ENCODE results near the gene KLHL5. TPM values are rescaled to one million over a fixed set of nuclear protein-coding genes. Genes with fewer than 3 reads are reported as not detected.

KLHL5 gene
- total and polyA plus RNA-seq, 4 experiments from 2014 or later, result 18.6 to 38.4 (median 30.4) TPM

DNA sequence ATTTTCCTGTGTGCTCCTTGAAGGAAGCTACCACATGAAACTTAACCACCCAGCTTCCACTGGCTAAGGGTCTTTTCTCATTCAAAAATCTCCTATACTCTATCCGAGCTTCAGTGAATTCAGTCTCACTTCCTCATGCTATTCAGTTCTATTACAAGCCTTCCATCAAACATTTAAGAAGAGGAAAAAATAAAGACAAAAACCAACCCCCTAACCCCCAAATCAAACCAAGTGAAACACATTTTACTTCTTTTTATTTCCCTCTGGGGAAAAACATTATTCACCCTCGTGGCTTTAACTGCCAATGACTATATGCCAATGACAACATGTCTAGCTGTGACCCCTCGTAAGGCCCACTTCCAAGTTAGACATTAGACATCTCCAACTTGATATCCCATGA lies 104.1 kb downstream of the KLHL5 start:
- Histone ChIP-seq H3K4me1 (ENCODE audit: insufficient read depth, low read length) (no peaks in the 10 kb centered on the region), H3K4me3 (ENCODE audit: low read length in 2 of 2) (no peak overlapping the region), H3K27ac (ENCODE audit: low read depth, low read length) (no peak overlapping the region), H3K27me3 (ENCODE audit: insufficient read depth, low read length) (no peaks in the 10 kb centered on the region), H3K9me3 (ENCODE audit: control insufficient read depth in 1 of 2, low read length in 2 of 2) (no peaks in the 10 kb centered on the region), H3K36me3 (ENCODE audit: insufficient read depth, low read length) (no peaks in the 10 kb centered on the region)
- DNase-seq, result no peak
- Mint-ChIP-seq H3K9me3 (peaks cover 0 to 5% (median 4%) of the 10 kb centered on the region in 8 donors), H3K27me3 (no peaks in the 10 kb centered on the region), H3K4me3 (no peak overlapping the region), H3K27ac (no peak overlapping the region), H3K36me3 (no peaks in the 10 kb centered on the region), H3K4me1 (peaks cover 0 to 7% (median 5%) of the 10 kb centered on the region in 4 donors)
- intact Hi-C loops (cut with micrococcal nuclease), result no loop called here
- POLR2A ChIA-PET (ENCODE audit: partially characterized antibody), result no interaction called here
- CTCF ChIA-PET (ENCODE audit: partially characterized antibody), result no interaction called here

GRCh38 chr4:39166669-39167068 lies 104.6 kb downstream of the KLHL5 start:
- no peak overlapping the region for H3K4me3 ChIP-seq (ENCODE audit: low read length in 2 of 2)
- CTCF ChIA-PET (ENCODE audit: partially characterized antibody), result no interaction called here

GRCh38 chr4:39169426-39169825 lies 107.4 kb downstream of the KLHL5 start:
- peaks cover 0 to 5% (median 4%) of the 10 kb centered on the region in 8 donors for H3K9me3 Mint-ChIP-seq

More at GRCh38 chr4:39166669-39167068, 104.6 kb downstream of the KLHL5 start:
- intact Hi-C loops (cut with micrococcal nuclease), result no loop called here
- Mint-ChIP-seq H3K27ac (no peak overlapping the region), H3K9me3 (peaks cover 0 to 5% (median 4%) of the 10 kb centered on the region in 8 donors), H3K4me1 (peaks cover 0 to 7% (median 5%) of the 10 kb centered on the region in 4 donors), H3K27me3 (no peaks in the 10 kb centered on the region), H3K36me3 (no peaks in the 10 kb centered on the region), H3K4me3 (no peak overlapping the region)
- H3K27ac ChIP-seq (ENCODE audit: low read depth, low read length), result no peak overlapping the region
- DNase-seq, result no peak
- no peaks in the 10 kb centered on the region for H3K36me3 ChIP-seq (ENCODE audit: insufficient read depth, low read length)
- H3K27me3 ChIP-seq (ENCODE audit: insufficient read depth, low read length), result no peaks in the 10 kb centered on the region
- no peaks in the 10 kb centered on the region for H3K9me3 ChIP-seq (ENCODE audit: control insufficient read depth in 1 of 2, low read length in 2 of 2)
- H3K4me1 ChIP-seq (ENCODE audit: insufficient read depth, low read length), result no peaks in the 10 kb centered on the region
- POLR2A ChIA-PET (ENCODE audit: partially characterized antibody), result no interaction called here

DNA sequence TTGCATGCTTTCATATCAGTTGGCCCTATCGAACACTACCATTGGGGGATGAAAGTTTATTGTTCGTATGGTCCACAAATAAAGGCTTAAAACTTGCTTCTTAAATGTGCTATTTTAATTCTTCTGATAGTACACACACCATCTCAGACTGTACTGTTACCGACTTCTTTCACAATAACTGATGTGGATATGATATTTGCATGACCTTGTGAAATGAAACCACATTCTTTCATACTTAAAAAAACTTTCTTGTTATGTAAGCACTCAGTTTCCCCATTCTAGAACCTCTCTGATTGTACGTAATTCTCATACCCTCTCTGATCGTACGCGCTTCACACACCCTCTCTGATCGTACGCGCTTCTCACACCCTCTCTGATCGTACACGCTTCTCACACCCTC lies 108.3 kb downstream of the KLHL5 start:
- intact Hi-C loops (cut with micrococcal nuclease), result no loop called here
- no peaks in the 10 kb centered on the region for H3K36me3 Mint-ChIP-seq
- Histone ChIP-seq H3K36me3 (ENCODE audit: insufficient read depth, low read length) (no peaks in the 10 kb centered on the region), H3K27me3 (ENCODE audit: insufficient read depth, low read length) (no peaks in the 10 kb centered on the region), H3K27ac (ENCODE audit: low read depth, low read length) (no peak overlapping the region), H3K4me3 (ENCODE audit: low read length in 2 of 2) (no peak overlapping the region), H3K4me1 (ENCODE audit: insufficient read depth, low read length) (no peaks in the 10 kb centered on the region), H3K9me3 (ENCODE audit: control insufficient read depth in 1 of 2, low read length in 2 of 2) (no peaks in the 10 kb centered on the region)
- no peak for DNase-seq
- ChIA-PET POLR2A (ENCODE audit: partially characterized antibody) (interaction anchor here (1.0 kb wide), 1 partner anchor 12 kb away, joined by 3 read pairs; the partner anchor contains the start of gene WDR19), CTCF (ENCODE audit: partially characterized antibody) (no interaction called here)
- H3K27ac Mint-ChIP-seq, result no peak overlapping the region
- no peak overlapping the region for H3K4me3 Mint-ChIP-seq
- H3K9me3 Mint-ChIP-seq, result peaks cover 0 to 5% (median 4%) of the 10 kb centered on the region in 8 donors
- peaks cover 0 to 2% of the 10 kb centered on the region in 2 donors for H3K27me3 Mint-ChIP-seq
- H3K4me1 Mint-ChIP-seq, result peaks cover 0 to 7% (median 5%) of the 10 kb centered on the region in 4 donors

More at GRCh38 chr4:39169426-39169825, 107.4 kb downstream of the KLHL5 start:
- no peak overlapping the region for H3K4me3 ChIP-seq (ENCODE audit: low read length in 2 of 2)
- H3K9me3 ChIP-seq (ENCODE audit: control insufficient read depth in 1 of 2, low read length in 2 of 2), result no peaks in the 10 kb centered on the region
- H3K36me3 ChIP-seq (ENCODE audit: insufficient read depth, low read length), result no peaks in the 10 kb centered on the region
- H3K4me1 ChIP-seq (ENCODE audit: insufficient read depth, low read length), result no peaks in the 10 kb centered on the region
- intact Hi-C loops (cut with micrococcal nuclease), result no loop called here
- H3K4me1 Mint-ChIP-seq, result peaks cover 0 to 7% (median 5%) of the 10 kb centered on the region in 4 donors
- no peak overlapping the region for H3K4me3 Mint-ChIP-seq
- no peak overlapping the region for H3K27ac ChIP-seq (ENCODE audit: low read depth, low read length)
- ChIA-PET POLR2A (ENCODE audit: partially characterized antibody) (interaction anchor here (1.0 kb wide), 1 partner anchor 13 kb away, joined by 3 read pairs; the partner anchor contains the start of gene WDR19), CTCF (ENCODE audit: partially characterized antibody) (no interaction called here)
- no peak overlapping the region for H3K27ac Mint-ChIP-seq
- H3K27me3 Mint-ChIP-seq, result no peaks in the 10 kb centered on the region
- DNase-seq, result no peak
- H3K27me3 ChIP-seq (ENCODE audit: insufficient read depth, low read length), result no peaks in the 10 kb centered on the region
- no peaks in the 10 kb centered on the region for H3K36me3 Mint-ChIP-seq

Other genes starting within 250 kb of the KLHL5 start
- 1 to 10 TPM; 7.3 to 7.7 TPM for gene TLR6, start 205.4 kb upstream of the KLHL5 start, total RNA-seq
- under 1 TPM; 0.03 to 0.89 TPM for gene TLR6, start 205.4 kb upstream of the KLHL5 start, polyA plus RNA-seq
- under 1 TPM; 0.09 to 0.44 TPM for gene FAM114A1, start 194.4 kb upstream of the KLHL5 start, total RNA-seq
- gene FAM114A1, start 194.4 kb upstream of the KLHL5 start, polyA plus RNA-seq, result under 1 TPM in 1 of 2 donors, not detected in 1; 0.64 TPM
- gene TMEM156, start 29.8 kb upstream of the KLHL5 start, total RNA-seq, result 10 to 100 TPM; 16.8 to 19.3 TPM
- 10 to 100 TPM; 46.2 to 53.1 TPM for gene TMEM156, start 29.8 kb upstream of the KLHL5 start, polyA plus RNA-seq
- 10 to 100 TPM; 31.6 to 36.8 TPM for gene WDR19, start 120.3 kb downstream of the KLHL5 start, total RNA-seq
- 1 to 10 TPM; 2.3 to 5.5 TPM for gene WDR19, start 120.3 kb downstream of the KLHL5 start, polyA plus RNA-seq